RPMI8226 (cell line): ENCODE results near the gene PTPRD.

ENCODE experiments used
- DNase-seq: peaks from one replicate; pipeline ENCODE4 v3.0.0-alpha.2; 2015

PTPRD gene

GRCh38 chr9:8802242-8802641 is 1810.6 kb downstream of the PTPRD start:
- no peak for DNase-seq

- DNase-seq = no peak
These were observed 1812.6 kb downstream of the PTPRD start for GRCh38 chr9:8800196-8800595.

- DNase-seq = no peak
These were observed 1813.2 kb downstream of the PTPRD start for GRCh38 chr9:8799615-8800014.

GRCh38 chr9:8799206-8799605 is 1813.6 kb downstream of the PTPRD start:
- no peak for DNase-seq

- DNase-seq = no peak
These were observed 1828.0 kb downstream of the PTPRD start for GRCh38 chr9:8784838-8785237.

GRCh38 chr9:8783941-8784340 is 1828.9 kb downstream of the PTPRD start:
- no peak for DNase-seq

- no peak for DNase-seq
These were observed 1830.6 kb downstream of the PTPRD start for GRCh38 chr9:8782237-8782636.

GRCh38 chr9:8781458-8781857 is 1831.3 kb downstream of the PTPRD start:
- no peak for DNase-seq

- no peak for DNase-seq
These were observed 1832.4 kb downstream of the PTPRD start for GRCh38 chr9:8780386-8780785.

GRCh38 chr9:8779478-8779877 is 1833.3 kb downstream of the PTPRD start:
- DNase-seq = no peak

- DNase-seq = no peak
These were observed 1834.4 kb downstream of the PTPRD start for GRCh38 chr9:8778356-8778755.

GRCh38 chr9:8772302-8772701 is 1840.5 kb downstream of the PTPRD start:
- DNase-seq = no peak

- no peak for DNase-seq
These were observed 1843.6 kb downstream of the PTPRD start for GRCh38 chr9:8769153-8769552.

- no peak for DNase-seq
These were observed 1846.7 kb downstream of the PTPRD start for GRCh38 chr9:8766096-8766495.

- no peak for DNase-seq
These were observed 1848.8 kb downstream of the PTPRD start for GRCh38 chr9:8764051-8764450.

GRCh38 chr9:8762479-8763085 is 1850.2 kb downstream of the PTPRD start:
- no peak for DNase-seq

- peak; percentile 24 for DNase-seq
These were observed 1852.6 kb downstream of the PTPRD start for GRCh38 chr9:8760000-8760767.

GRCh38 chr9:8757881-8758280 is 1854.9 kb downstream of the PTPRD start:
- no peak for DNase-seq

GRCh38 chr9:8754751-8755150 is 1858.1 kb downstream of the PTPRD start:
- DNase-seq = no peak

GRCh38 chr9:8751406-8751930 is 1861.3 kb downstream of the PTPRD start:
- no peak for DNase-seq

- no peak for DNase-seq
These were observed 1862.2 kb downstream of the PTPRD start for GRCh38 chr9:8750639-8751051.

GRCh38 chr9:8745347-8745746 is 1867.5 kb downstream of the PTPRD start:
- DNase-seq = no peak

- DNase-seq = no peak
These were observed 1873.9 kb downstream of the PTPRD start for GRCh38 chr9:8738945-8739344.

- DNase-seq = no peak
These were observed 1876.0 kb downstream of the PTPRD start for GRCh38 chr9:8736805-8737204.

GRCh38 chr9:8734760-8735159 is 1878.0 kb downstream of the PTPRD start:
- DNase-seq = no peak
